Neutrophil (primary cell): ENCODE results near the gene TSPAN9.

Experiments used
- H3K27ac ChIP-seq: fragments of 200-600 bp; sonication (generic); 2 replicates; pipeline ENCODE4 v1.5.1; 2016; ENCODE audit warnings: mild to moderate bottlenecking, moderate library complexity
- H3K27me3 ChIP-seq: fragments of 200-600 bp; sonication (generic); 2 replicates; pipeline ENCODE4 v1.6.0; 2016; ENCODE audit warnings: mild to moderate bottlenecking
- H3K36me3 ChIP-seq: fragments of 200-600 bp; sonication (generic); 2 replicates; pipeline ENCODE4 v1.5.1; 2017
- H3K4me1 ChIP-seq, 2 experiments: fragments of 200-600 bp in 1 of 2; sonication (generic) in 1 of 2; 1 replicate in 1 of 2; 2 replicates in 1 of 2; pipeline versions ENCODE4 v1.5.1 to v1.6.1; 2013 to 2016; ENCODE audit warnings: low read depth in 1 of 2, low read length in 1 of 2, mild to moderate bottlenecking in 1 of 2, moderate library complexity in 1 of 2; ENCODE audit not compliant: control insufficient read depth in 1 of 2, insufficient read depth in 1 of 2
- H3K4me3 ChIP-seq, 2 experiments: fragments of 200-600 bp in 1 of 2; sonication (generic) in 1 of 2; 1 replicate in 1 of 2; 2 replicates in 1 of 2; pipeline ENCODE4 v1.5.1; 2013 to 2016; ENCODE audit warnings: low read depth in 1 of 2, low read length in 1 of 2, mild to moderate bottlenecking in 1 of 2, moderate library complexity in 1 of 2
- H3K9me3 ChIP-seq: fragments of 200-600 bp; sonication (generic); 2 replicates; pipeline ENCODE4 v1.5.1; 2016
- CTCF ChIP-seq: fragments of 200-600 bp; sonication (generic); IDR thresholded peaks from 2 replicates; pipeline ENCODE4 v1.5.1; 2016; ENCODE audit warnings: antibody characterized with exemption

Gene TSPAN9

GRCh38 chr12:3309805-3310204 is 232.6 kb downstream of the TSPAN9 start:
- Histone ChIP-seq H3K4me1 (no peaks in the 10 kb centered on the region), H3K36me3 (no peaks in the 10 kb centered on the region), H3K27me3 (peaks cover 16% of the 10 kb centered on the region), H3K4me3 (no peak overlapping the region), H3K27ac (no peak overlapping the region), H3K9me3 (no peaks in the 10 kb centered on the region)
- TF ChIP-seq CTCF: no peak

- Histone ChIP-seq H3K4me1 (no peaks in the 10 kb centered on the region), H3K27ac (no peak overlapping the region), H3K27me3 (peaks cover 22% of the 10 kb centered on the region), H3K9me3 (no peaks in the 10 kb centered on the region), H3K36me3 (no peaks in the 10 kb centered on the region), H3K4me3 (no peak overlapping the region)
- no peak for TF ChIP-seq CTCF
Observed at GRCh38 chr12:3310271-3311026, 233.3 kb downstream of the TSPAN9 start.

- Histone ChIP-seq H3K4me1 (no peaks in the 10 kb centered on the region), H3K36me3 (no peaks in the 10 kb centered on the region), H3K9me3 (no peaks in the 10 kb centered on the region), H3K4me3 (no peak overlapping the region), H3K27ac (no peak overlapping the region), H3K27me3 (peaks cover 25% of the 10 kb centered on the region)
- no peak for TF ChIP-seq CTCF
Observed at GRCh38 chr12:3311027-3311402, 233.8 kb downstream of the TSPAN9 start.

GRCh38 chr12:3311491-3312103 is 234.4 kb downstream of the TSPAN9 start:
- TF ChIP-seq CTCF: no peak
- peaks cover 25% of the 10 kb centered on the region for H3K27me3 ChIP-seq

GRCh38 chr12:3313066-3313465 is 235.9 kb downstream of the TSPAN9 start:
- Histone ChIP-seq H3K4me1 (no peaks in the 10 kb centered on the region), H3K27me3 (peaks cover 25% of the 10 kb centered on the region), H3K9me3 (no peaks in the 10 kb centered on the region), H3K36me3 (no peaks in the 10 kb centered on the region), H3K27ac (no peak overlapping the region), H3K4me3 (no peak overlapping the region)
- TF ChIP-seq CTCF: no peak

More at GRCh38 chr12:3311491-3312103, 234.4 kb downstream of the TSPAN9 start:
- no peaks in the 10 kb centered on the region for H3K36me3 ChIP-seq
- H3K27ac ChIP-seq: no peak overlapping the region
- H3K4me3 ChIP-seq: no peak overlapping the region
- no peaks in the 10 kb centered on the region for H3K4me1 ChIP-seq
- no peaks in the 10 kb centered on the region for H3K9me3 ChIP-seq
